H1 (cell line): ENCODE data around the gene ZNF277. TPM values are rescaled to one million over a fixed set of nuclear protein-coding genes. Genes with fewer than 3 reads are reported as not detected.

Experiments
- CTCF ChIA-PET: fragments of 300-600 bp; sonication (Branson Sonifier 250); formaldehyde crosslinking; loops from one replicate; lab custom pipeline; 2021; ENCODE audit not compliant: partially characterized antibody; lab: Charles Lee
- POLR2A ChIA-PET: fragments of 300-600 bp; sonication (Branson Sonifier 250); formaldehyde crosslinking; loops from one replicate; lab custom pipeline; 2021; ENCODE audit warnings: inconsistent platforms; ENCODE audit not compliant: partially characterized antibody; lab: Charles Lee
- DNase-seq, 2 experiments: peaks; one replicate each; pipeline versions ENCODE4 v3.0.0 to v3.0.0-alpha.2; 2010 to 2022; ENCODE audit warnings: low spot score in 2 of 2, low read depth in 1 of 2, mixed read lengths in 1 of 2
- FAIRE-seq: peaks from 2 replicates; lab custom pipeline; 2011; peaks lifted over from hg19 to GRCh38; lab: Jason Lieb, UNC
- H2AFZ ChIP-seq: 2 replicates; pipeline ENCODE4 v1.8.1; 2012; ENCODE audit warnings: low read length, inconsistent platforms
- H2AK5ac ChIP-seq: 2 replicates; pipeline ENCODE4 v1.6.1; 2013; ENCODE audit warnings: low read depth, low read length
- H2BK120ac ChIP-seq: replicated peaks from 2 replicates; pipeline ENCODE3; 2013; ENCODE audit warnings: low read depth, low read length, inconsistent platforms
- H2BK12ac ChIP-seq: 2 replicates; pipeline ENCODE4 v1.6.1; 2013; ENCODE audit warnings: low read depth, low read length
- H2BK15ac ChIP-seq: 2 replicates; pipeline ENCODE4 v1.6.1; 2013; ENCODE audit warnings: low read length
- H2BK20ac ChIP-seq: 2 replicates; pipeline ENCODE4 v1.6.1; 2013; ENCODE audit warnings: low read length
- H2BK5ac ChIP-seq: 2 replicates; pipeline ENCODE4 v1.6.1; 2013; ENCODE audit warnings: low read depth, low read length
- H3K14ac ChIP-seq: 2 replicates; pipeline ENCODE4 v1.6.1; 2013; ENCODE audit warnings: inconsistent platforms; ENCODE audit not compliant: insufficient read length
- H3K18ac ChIP-seq: 2 replicates; pipeline ENCODE4 v1.6.1; 2013; ENCODE audit warnings: low read length; ENCODE audit errors: extremely low read depth
- H3K23ac ChIP-seq: 2 replicates; pipeline ENCODE4 v1.6.1; 2013; ENCODE audit warnings: inconsistent platforms; ENCODE audit not compliant: insufficient read length
- H3K23me2 ChIP-seq: 2 replicates; pipeline ENCODE4 v1.6.1; 2013; ENCODE audit warnings: low read depth, low read length
- H3K27ac ChIP-seq: 2 replicates; pipeline ENCODE4 v1.6.1; 2011; ENCODE audit warnings: low read depth, low read length, inconsistent platforms
- H3K27me3 ChIP-seq, 4 experiments: replicated peaks in 1 of 4; 1 replicate in 1 of 4; 2 replicates in 3 of 4; pipeline versions ENCODE4 v1.6.1 to v1.8.1; 2011 to 2013; ENCODE audit warnings: low read length in 3 of 4, mild to moderate bottlenecking in 3 of 4, inconsistent platforms in 2 of 4, mixed read lengths in 2 of 4, moderate library complexity in 1 of 4; ENCODE audit not compliant: control insufficient read depth in 3 of 4, insufficient read depth in 3 of 4; ENCODE audit errors: extremely low read depth in 1 of 4
- H3K36me3 ChIP-seq, 4 experiments: 2 replicates each; pipeline versions ENCODE4 v1.6.1 to v1.8.1; 2011 to 2013; ENCODE audit warnings: mild to moderate bottlenecking in 4 of 4, low read length in 3 of 4, moderate library complexity in 2 of 4, control low read depth in 1 of 4, inconsistent platforms in 1 of 4; ENCODE audit not compliant: insufficient read depth in 4 of 4, control insufficient read depth in 2 of 4
- H3K4ac ChIP-seq: replicated peaks from 2 replicates; pipeline ENCODE3; 2013; ENCODE audit warnings: low read length, low read depth, mixed read lengths, inconsistent platforms; ENCODE audit not compliant: insufficient read length
- H3K4me1 ChIP-seq, 4 experiments: replicated peaks in 1 of 4; 1 replicate in 1 of 4; 2 replicates in 3 of 4; pipeline versions ENCODE4 v1.6.1 to v1.8.1; 2011 to 2013; ENCODE audit warnings: low read length in 3 of 4, inconsistent platforms in 2 of 4, mixed read lengths in 1 of 4; ENCODE audit not compliant: insufficient read depth in 4 of 4, control insufficient read depth in 3 of 4
- H3K4me2 ChIP-seq, 2 experiments: 2 replicates each; pipeline versions ENCODE4 v1.6.1 to v1.8.1; 2011 to 2013; ENCODE audit warnings: low read depth in 2 of 2, low read length in 2 of 2, control low read depth in 1 of 2, inconsistent platforms in 1 of 2, mild to moderate bottlenecking in 1 of 2; ENCODE audit not compliant: insufficient read depth in 1 of 2
- H3K4me3 ChIP-seq, 4 experiments: fragments of 200-600, 300-600 bp in 1 of 4; sonication (generic), shearing (Covaris generic), sonication (Bioruptor Twin) in 1 of 4; 2 replicates each; pipeline versions ENCODE4 v1.5.1 to v1.8.1; 2011 to 2016; ENCODE audit warnings: low read length in 4 of 4, low read depth in 3 of 4, control low read depth in 2 of 4, inconsistent platforms in 2 of 4, mild to moderate bottlenecking in 2 of 4, mixed read lengths in 1 of 4, moderate library complexity in 1 of 4; ENCODE audit not compliant: insufficient read depth in 2 of 4; ENCODE audit errors: extremely low read depth in 1 of 4
- H3K56ac ChIP-seq: replicated peaks from 2 replicates; pipeline ENCODE3; 2013; ENCODE audit warnings: low read depth, mild to moderate bottlenecking, mixed read lengths, low read length, inconsistent platforms; ENCODE audit not compliant: insufficient read length
- H3K79me1 ChIP-seq: 2 replicates; pipeline ENCODE4 v1.6.1; 2013; ENCODE audit warnings: low read depth, low read length, control low read depth
- H3K79me2 ChIP-seq, 2 experiments: 2 replicates each; pipeline versions ENCODE4 v1.6.1 to v1.8.1; 2012 to 2013; ENCODE audit warnings: low read length in 2 of 2, mild to moderate bottlenecking in 2 of 2, inconsistent platforms in 1 of 2; ENCODE audit not compliant: insufficient read depth in 2 of 2, control insufficient read depth in 1 of 2
- H3K9ac ChIP-seq, 4 experiments: replicated peaks in 1 of 4; 1 replicate in 1 of 4; 2 replicates in 3 of 4; pipeline versions ENCODE4 v1.6.1 to v1.8.1; 2011 to 2013; ENCODE audit warnings: low read depth in 3 of 4, low read length in 3 of 4, control low read depth in 2 of 4, mild to moderate bottlenecking in 2 of 4, moderate library complexity in 2 of 4, inconsistent platforms in 1 of 4; ENCODE audit errors: extremely low read depth in 1 of 4
- H3K9me3 ChIP-seq, 2 experiments: 2 replicates each; pipeline versions ENCODE4 v1.6.1 to v1.8.1; 2012 to 2013; ENCODE audit warnings: mild to moderate bottlenecking in 2 of 2, moderate library complexity in 2 of 2, control low read depth in 1 of 2, inconsistent platforms in 1 of 2, low read depth in 1 of 2, low read length in 1 of 2, mixed read lengths in 1 of 2; ENCODE audit not compliant: insufficient read depth in 2 of 2
- H4K20me1 ChIP-seq, 2 experiments: replicated peaks in 1 of 2; 2 replicates each; pipeline versions ENCODE3 to v1.8.1; 2011 to 2013; ENCODE audit warnings: inconsistent platforms in 2 of 2, low read length in 2 of 2, mild to moderate bottlenecking in 1 of 2; ENCODE audit not compliant: insufficient read depth in 2 of 2, control insufficient read depth in 1 of 2
- H4K5ac ChIP-seq: 2 replicates; pipeline ENCODE4 v1.6.1; 2013; ENCODE audit warnings: low read length, low read depth, mixed read lengths, inconsistent platforms; ENCODE audit not compliant: insufficient read length
- H4K8ac ChIP-seq: 2 replicates; pipeline ENCODE4 v1.8.0; 2013; ENCODE audit warnings: mild to moderate bottlenecking, moderate library complexity, low read length, inconsistent platforms; ENCODE audit not compliant: insufficient read depth; ENCODE audit errors: extremely low read depth
- H4K91ac ChIP-seq: replicated peaks from 2 replicates; pipeline ENCODE3; 2013; ENCODE audit warnings: low read length, mixed read lengths, inconsistent platforms; ENCODE audit not compliant: insufficient read length
- GTF2F1 ChIP-seq: IDR thresholded peaks from 2 replicates; pipeline ENCODE4 v1.6.1; 2012; ENCODE audit warnings: low read depth, low read length, improper control_type of control experiment, borderline replicate concordance
- HDAC2 ChIP-seq, 2 experiments: fragments of 300-600 bp in 1 of 2; sonication (generic) in 1 of 2; IDR thresholded peaks; 2 replicates each; pipeline ENCODE4 v1.6.1; 2011 to 2012; ENCODE audit warnings: low read depth in 2 of 2, low read length in 2 of 2, mild to moderate bottlenecking in 2 of 2, moderate library complexity in 2 of 2, borderline replicate concordance in 1 of 2, inconsistent platforms in 1 of 2
- JUND ChIP-seq: IDR thresholded peaks from 2 replicates; pipeline ENCODE4 v1.6.1; 2011; ENCODE audit warnings: mild to moderate bottlenecking, improper control_type of control experiment, low read length
- KDM5A ChIP-seq: fragments of 200-600 bp; IDR thresholded peaks from 2 replicates; pipeline ENCODE4 v1.7.1; 2012; ENCODE audit warnings: mild to moderate bottlenecking, low read length, inconsistent platforms, mixed read lengths
- POU5F1 ChIP-seq: IDR thresholded peaks from 2 replicates; pipeline ENCODE4 v1.6.1; 2011; ENCODE audit warnings: low read depth, mild to moderate bottlenecking, low read length, moderate library complexity
- SP1 ChIP-seq: IDR thresholded peaks from 2 replicates; pipeline ENCODE4 v1.6.1; 2011; ENCODE audit warnings: low read depth, low read length
- TAF7 ChIP-seq: optimal IDR thresholded peaks from 2 replicates; pipeline ENCODE3; 2011; ENCODE audit warnings: low read depth, mild to moderate bottlenecking, inconsistent platforms, low read length, moderate library complexity, borderline replicate concordance
- TBP ChIP-seq: IDR thresholded peaks from 2 replicates; pipeline ENCODE4 v1.6.1; 2011; ENCODE audit warnings: low read depth, low read length, improper control_type of control experiment
- TEAD4 ChIP-seq: IDR thresholded peaks from 2 replicates; pipeline ENCODE4 v1.6.1; 2012; ENCODE audit warnings: low read depth, low read length, inconsistent platforms, mixed read lengths
- WGBS, 2 experiments: shearing (Covaris generic) in 1 of 2; methylation state at CpG; one replicate each; pipeline versions ENCODE4 v1.1.6 to v1.1.7; 2013 to 2015; ENCODE audit warnings: low lambda C conversion rate in 2 of 2, mixed read lengths in 2 of 2, inconsistent platforms in 1 of 2, low coverage in 1 of 2, missing lambda C conversion rate in 1 of 2; ENCODE audit not compliant: insufficient replicate concordance in 2 of 2, insufficient coverage in 1 of 2, insufficient read length in 1 of 2; ENCODE audit errors: extremely low coverage in 1 of 2, missing lambda C conversion rate in 1 of 2; 5-methylcytosine and 5-hydroxymethylcytosine counted together
- polyA plus RNA-seq, 7 experiments: library from polyadenylated mRNA; depleted of rRNA in 3 of 7; stranded (reverse) in 5 of 7; unstranded in 2 of 7; fragments of >200 nt in 5 of 7; fragments of 200-250 nt in 2 of 7; gene quantifications; 1 replicate in 5 of 7; 2 replicates in 1 of 7; 4 replicates in 1 of 7; pipeline versions ENCODE4 v1.2.1 to v1.2.3, GENCODE V29; 2011 to 2013; ENCODE audit warnings: missing spikeins in 2 of 7, mixed read lengths in 2 of 7
- total RNA-seq: library from RNA; stranded (reverse); fragmentation: NEBNext Ultra II Directional; extraction: Animal tissue kit (Norgen Biotek cat#: 25700); gene quantifications from 2 replicates; pipeline ENCODE4 v1.2.1, GENCODE V29; 2021

The ZNF277 gene
- total and polyA plus RNA-seq, 2 of the 8 experiments (the other 6 are each of a cell fraction or from before 2014, with no cell fraction given): 5.1 to 21.7 TPM

DNA sequence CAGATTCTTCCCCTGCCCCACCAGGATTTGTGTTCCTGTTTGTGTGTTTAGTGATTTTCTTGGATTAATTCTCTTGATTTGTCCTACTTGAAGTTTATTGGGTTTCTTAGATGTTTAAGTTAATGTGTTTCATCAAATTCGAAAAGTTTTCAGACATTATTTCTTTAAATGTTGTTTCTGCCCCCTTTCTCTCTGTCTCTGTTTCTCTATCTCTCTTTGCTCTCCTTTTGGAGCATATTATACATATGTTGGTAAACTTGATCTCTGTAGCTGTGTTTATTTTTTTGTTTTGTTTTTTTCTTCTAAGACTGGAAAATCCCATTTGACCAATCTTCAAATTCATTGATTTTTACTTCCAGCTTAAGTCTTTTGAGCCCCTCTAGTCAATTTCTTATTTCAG, 115.6 kb downstream of the ZNF277 start:
- WGBS, 2 experiments: 100% methylated on average over 1 of the region's 1 CpG; no CpG with 5 or more reads in 1 of the 2 experiments
- no peaks in the 10 kb centered on the region for H3K4me1 ChIP-seq
- H3K27ac ChIP-seq: no peak overlapping the region
- H3K9me3 ChIP-seq: no peaks in the 10 kb centered on the region; a peak in 1 of 4 replicates
- H3K79me2 ChIP-seq: no peaks in the 10 kb centered on the region
- no peak overlapping the region for H3K56ac ChIP-seq
- no peak overlapping the region for H2BK20ac ChIP-seq
- no peak overlapping the region for H4K8ac ChIP-seq
- H4K5ac ChIP-seq: no peak overlapping the region
- no peak for FAIRE-seq
- no peak overlapping the region for H3K4me2 ChIP-seq
- H3K79me1 ChIP-seq: no peaks in the 10 kb centered on the region
- no peak overlapping the region for H3K14ac ChIP-seq
- DNase-seq: no peak
- H3K27me3 ChIP-seq: no peaks in the 10 kb centered on the region
- H2BK12ac ChIP-seq: no peak overlapping the region
- no peak overlapping the region for H4K91ac ChIP-seq
- H3K9ac ChIP-seq: no peak overlapping the region
- H3K23me2 ChIP-seq: no peaks in the 10 kb centered on the region
- H2AFZ ChIP-seq: no peak overlapping the region
- no peak overlapping the region for H2BK15ac ChIP-seq
- H3K18ac ChIP-seq: no peak overlapping the region
- TF ChIP-seq TAF7 (no peak), POU5F1 (no peak), KDM5A (no peak), HDAC2 (IDR thresholded peaks at IDR 0.05; ENCODE audit: borderline replicate concordance in 1 of 2, low read depth in 2 of 2, low read length in 2 of 2) (no peak), TEAD4 (no peak), JUND (no peak), TBP (no peak), SP1 (no peak), GTF2F1 (no peak)
- H4K20me1 ChIP-seq: no peaks in the 10 kb centered on the region
- H3K4ac ChIP-seq: no peak overlapping the region
- no peak overlapping the region for H2BK120ac ChIP-seq
- no peak overlapping the region for H3K23ac ChIP-seq
- peaks cover 0 to 27% (median 10%) of the 10 kb centered on the region in 4 experiments; a peak in 6 of 8 replicates for H3K36me3 ChIP-seq
- H3K4me3 ChIP-seq: no peak overlapping the region
- ChIA-PET POLR2A (no interaction called here), CTCF (interaction anchor here (2.1 kb wide), 1 partner anchor 22 kb away, joined by 4 read pairs; no protein-coding TSS in a partner anchor)
- H2AK5ac ChIP-seq: no peak overlapping the region
- H2BK5ac ChIP-seq: no peak overlapping the region
